IPS DF 4.7 (cell line): ENCODE measurements around the gene SSH3.

Experiments used
- DNase-seq: peaks from one replicate; pipeline ENCODE4 v3.0.0-alpha.2; 2013; ENCODE audit warnings: low spot score; ENCODE audit errors: extremely low read depth

SSH3 gene

DNA sequence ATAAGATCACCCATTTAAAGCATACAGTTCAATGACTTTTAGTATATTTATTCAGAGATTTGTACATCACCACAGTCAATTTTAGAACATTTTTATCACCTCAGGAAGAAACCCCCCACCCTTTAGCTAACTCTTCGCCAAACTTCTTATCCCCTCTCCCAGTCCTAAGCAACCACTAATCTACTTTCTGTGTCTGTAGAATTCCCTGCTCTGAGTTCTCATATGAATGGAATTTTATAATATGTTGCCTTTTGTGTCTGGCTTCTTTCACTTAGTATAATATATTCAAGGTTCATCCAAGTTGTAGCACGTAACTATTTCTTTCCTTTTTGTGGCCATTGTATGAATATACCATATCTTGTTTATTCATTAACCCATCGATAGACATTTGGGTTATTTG is 10.7 kb upstream of the SSH3 start:
- DNase-seq = no peak

DNA sequence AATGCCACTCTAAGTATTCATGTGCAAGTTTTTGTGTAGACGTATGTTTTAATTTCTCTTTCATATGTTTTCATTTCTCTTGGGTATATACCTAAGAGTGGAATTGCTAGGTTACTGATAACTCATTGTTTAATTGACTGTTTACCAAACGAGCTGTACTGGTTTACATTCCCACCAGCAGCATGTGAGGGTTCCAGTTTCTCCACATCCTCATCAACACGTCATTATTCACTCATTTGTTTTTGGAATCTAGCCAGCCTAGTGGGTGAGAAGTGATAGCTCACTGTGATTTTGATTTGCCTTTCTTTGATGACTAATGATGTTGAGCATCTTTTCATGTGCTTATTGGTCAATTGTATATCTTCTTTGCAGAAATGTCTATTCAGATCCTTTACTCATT is 10.2 kb upstream of the SSH3 start:
- no peak for DNase-seq

DNA sequence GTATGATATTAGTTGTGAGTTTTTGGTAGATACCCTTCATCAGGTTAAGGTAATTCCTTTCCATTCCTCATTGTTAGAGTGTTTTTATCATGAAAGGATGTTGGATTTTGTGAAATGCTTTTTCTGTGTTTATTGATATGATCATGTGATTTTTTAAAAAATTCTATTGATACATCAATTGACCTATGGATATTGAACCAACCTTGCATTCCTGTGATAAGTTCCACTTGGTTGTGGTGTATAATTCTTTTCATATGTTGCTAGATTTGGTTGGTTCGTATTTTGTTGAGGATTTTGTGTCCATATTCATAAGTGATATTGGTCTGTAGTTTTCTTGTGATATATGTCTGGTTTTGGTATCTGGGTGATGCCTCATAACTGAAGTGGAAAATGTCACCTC is 7.5 kb upstream of the SSH3 start:
- no peak for DNase-seq

DNA sequence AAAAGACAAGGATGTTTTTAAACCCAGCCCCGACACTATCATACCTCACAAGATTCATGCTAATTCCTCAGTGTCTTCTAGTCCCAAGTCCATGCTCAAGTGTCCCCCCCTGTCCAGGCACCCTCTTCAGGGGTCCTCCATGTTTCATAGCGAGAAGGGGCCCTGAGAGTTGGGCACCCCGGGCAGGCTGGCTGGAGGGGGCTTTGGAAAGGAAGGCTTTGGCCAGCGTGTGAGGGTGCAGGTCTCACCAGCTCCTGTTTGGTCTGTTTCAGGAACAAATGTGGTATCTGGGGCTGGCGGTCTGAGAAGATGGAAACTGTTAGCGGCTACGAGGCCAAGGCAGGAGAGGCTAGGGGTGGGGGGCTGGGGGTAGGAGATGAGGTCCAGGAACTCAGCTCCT is 4.5 kb upstream of the SSH3 start:
- DNase-seq = no peak

DNA sequence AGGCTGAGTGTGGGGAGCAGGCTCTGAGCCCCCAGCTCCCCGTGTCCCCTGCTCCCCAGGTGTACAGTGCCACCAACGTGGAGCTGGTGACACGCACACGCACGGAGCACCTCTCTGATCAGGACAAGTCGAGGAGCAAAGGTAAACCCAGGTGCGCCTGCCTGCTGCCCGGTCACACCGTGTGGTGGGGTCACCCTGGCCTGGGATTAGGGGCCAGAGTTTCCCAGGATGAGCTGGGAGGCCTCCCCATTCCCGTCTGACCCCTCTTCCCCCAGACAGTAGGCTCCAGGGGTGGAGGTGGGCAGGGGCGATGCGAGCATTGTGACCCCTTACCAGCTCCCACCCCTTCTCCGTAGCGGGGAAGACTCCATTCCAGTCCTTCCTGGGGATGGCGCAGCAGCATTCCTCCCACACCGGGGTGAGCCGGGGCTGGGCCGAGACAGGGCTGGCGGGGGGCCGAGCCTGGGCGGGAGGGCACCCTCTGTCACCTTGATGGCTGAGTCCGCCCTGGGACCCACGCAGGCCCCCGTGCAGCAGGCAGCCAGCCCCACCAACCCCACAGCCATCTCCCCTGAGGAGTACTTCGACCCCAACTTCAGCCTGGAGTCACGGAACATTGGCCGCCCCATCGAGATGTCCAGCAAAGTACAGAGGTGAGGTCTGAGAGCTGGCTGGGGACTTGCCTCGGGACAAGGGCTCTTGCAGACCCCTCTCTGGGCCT is 3.7 kb upstream of the SSH3 start:
- no peak for DNase-seq

DNA sequence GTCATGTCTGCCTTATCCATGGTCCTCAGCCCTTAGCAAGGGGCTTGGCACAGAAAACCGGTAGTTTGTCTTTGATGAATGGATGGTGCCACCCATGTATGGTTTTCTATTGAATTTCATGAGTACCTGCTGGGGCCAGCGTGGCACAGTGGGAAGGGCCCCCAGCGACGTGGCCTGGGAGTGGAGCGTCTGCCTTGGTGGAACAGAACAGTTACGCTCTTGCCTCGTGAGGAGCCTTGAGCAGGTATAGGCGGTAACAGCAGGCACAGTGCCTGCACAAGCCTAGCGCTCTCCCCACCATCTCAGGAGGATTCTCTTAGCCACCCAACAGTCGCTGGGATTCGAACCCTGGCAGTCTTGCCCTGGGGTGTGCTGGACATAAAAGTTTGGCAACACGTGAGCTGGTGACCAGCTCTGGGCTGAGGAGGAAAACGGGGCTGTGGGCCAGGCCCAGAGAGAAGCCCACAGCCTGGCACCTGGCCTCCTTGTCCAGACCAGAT is 3.0 kb upstream of the SSH3 start:
- DNase-seq = no peak

DNA sequence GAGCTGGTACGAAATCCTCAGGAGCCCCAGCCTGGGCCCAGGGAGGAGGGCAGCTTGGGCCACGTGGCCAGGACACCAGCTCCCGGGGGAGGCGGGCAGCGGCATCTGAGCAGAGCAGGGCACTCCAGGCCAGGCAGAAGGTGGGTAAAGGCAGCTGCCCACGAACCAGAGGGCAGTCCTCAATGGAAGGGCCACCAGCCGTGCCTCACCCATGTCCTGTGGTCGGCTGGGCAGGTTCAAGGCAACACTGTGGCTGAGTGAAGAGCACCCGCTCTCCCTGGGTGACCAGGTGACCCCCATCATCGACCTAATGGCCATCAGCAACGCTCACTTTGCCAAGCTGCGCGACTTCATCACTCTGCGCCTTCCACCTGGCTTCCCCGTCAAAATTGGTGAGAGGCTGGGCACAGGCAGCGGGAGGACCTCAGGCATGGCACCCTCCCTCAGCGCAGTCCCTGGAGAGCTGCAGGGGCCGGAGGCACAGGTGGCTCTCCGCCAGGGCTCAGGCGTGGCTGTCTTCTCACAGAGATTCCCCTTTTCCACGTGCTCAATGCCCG is 2.5 kb upstream of the SSH3 start:
- no peak for DNase-seq

DNA sequence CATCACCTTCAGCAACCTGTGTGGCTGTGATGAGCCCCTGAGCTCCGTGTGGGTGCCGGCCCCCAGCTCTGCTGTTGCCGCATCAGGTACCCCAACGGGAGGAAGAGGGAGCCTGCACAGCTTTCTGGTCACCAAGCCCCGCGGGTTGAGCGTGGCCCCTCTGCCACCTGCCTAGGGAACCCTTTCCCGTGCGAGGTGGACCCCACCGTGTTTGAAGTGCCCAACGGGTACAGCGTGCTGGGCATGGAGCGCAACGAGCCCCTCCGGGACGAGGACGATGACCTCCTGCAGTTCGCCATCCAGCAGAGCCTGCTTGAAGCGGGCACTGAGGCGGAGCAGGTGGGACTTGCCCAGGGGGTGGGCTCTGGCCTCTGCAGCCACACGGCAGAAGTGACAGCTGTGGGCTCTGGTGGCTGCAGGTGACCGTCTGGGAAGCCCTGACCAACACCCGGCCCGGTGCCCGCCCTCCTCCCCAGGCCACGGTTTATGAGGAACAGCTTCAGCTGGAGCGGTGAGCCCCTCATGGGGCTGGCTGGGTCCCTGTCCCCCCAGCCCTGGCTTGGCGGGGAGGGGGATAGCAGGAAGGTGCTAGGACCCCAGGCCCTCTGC is 1.9 kb upstream of the SSH3 start:
- DNase-seq = no peak

DNA sequence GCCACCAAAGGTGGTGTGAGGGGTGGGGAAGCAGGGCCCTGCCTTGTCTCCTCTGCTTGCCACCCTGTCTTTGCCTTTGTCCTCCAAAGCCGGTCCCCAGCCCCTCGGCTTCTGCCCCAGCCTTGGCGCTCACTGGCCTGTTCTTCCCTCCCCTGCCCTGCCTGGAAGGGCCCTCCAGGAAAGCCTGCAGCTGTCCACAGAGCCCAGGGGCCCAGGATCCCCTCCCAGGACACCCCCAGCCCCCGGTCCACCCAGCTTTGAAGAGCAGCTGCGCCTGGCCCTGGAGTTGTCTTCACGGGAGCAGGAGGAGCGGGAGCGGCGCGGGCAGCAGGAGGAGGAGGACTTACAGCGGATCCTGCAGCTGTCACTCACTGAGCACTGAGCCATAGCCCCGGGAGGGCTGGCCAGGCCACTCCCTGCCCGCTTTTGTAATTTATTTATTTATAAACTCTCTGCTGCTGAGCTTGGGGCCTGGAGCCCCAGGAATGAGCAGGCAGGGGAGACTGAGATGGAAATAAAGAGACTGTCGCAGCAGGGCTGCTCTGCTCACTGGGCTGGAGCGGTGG is 1.3 kb upstream of the SSH3 start:
- DNase-seq = no peak

DNA sequence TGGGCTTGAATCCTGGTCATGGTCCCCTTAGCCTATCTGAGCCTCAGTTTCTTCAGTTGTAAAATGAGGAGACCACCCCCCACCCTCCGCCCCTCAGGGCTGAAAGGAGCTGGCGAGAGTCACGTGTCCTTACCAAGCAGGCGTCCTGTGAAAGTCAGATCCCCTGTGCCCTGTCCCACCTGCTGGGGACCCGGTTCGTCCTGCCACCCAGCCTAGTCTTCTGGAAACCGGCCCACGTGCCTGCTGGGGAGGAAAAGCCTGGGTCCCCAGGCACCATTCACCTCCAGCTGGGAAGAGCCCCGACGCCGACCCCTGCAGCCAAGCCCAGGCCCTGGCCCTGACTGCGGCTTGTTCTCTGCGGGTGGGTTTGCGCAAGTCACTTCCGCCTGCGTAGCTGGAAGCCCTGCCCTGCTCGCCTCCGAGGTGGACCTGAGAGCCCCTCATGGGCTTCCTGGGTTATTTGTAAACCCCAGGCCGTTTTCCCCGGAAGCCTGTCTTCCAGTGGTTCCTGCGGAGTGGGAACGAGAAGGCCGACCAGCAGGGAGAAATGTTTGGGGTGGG is 679 bp upstream of the SSH3 start:
- no peak for DNase-seq

DNA sequence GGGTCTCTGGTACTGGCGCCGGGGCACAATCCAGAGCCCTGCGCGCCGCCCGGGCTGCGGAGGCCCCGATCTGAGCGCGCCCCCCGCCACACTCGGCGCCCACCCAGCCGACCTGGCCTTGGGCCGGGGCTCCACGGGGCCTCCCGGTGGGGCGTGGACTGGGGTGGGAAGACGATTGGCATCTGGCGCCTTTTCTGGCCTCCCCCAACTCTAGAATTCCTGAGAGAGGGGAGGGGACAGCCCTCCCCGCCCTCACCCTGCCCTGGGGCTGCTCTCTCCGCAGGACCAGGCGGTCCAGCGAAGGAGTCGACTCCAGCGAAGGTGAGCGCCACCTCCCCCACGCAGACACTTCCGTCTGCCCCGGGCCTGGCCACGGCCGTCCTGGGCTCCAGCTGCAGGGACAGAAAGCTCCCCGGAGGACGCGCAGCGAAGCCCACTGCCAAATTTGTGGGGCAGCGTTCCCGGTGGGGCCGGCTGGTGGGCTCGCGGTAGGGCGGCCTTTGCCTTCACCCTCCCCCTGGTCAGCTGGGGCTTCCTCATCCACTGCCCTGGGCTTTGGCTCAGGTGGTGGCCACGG is 593 bp downstream of the SSH3 start:
- no peak for DNase-seq

DNA sequence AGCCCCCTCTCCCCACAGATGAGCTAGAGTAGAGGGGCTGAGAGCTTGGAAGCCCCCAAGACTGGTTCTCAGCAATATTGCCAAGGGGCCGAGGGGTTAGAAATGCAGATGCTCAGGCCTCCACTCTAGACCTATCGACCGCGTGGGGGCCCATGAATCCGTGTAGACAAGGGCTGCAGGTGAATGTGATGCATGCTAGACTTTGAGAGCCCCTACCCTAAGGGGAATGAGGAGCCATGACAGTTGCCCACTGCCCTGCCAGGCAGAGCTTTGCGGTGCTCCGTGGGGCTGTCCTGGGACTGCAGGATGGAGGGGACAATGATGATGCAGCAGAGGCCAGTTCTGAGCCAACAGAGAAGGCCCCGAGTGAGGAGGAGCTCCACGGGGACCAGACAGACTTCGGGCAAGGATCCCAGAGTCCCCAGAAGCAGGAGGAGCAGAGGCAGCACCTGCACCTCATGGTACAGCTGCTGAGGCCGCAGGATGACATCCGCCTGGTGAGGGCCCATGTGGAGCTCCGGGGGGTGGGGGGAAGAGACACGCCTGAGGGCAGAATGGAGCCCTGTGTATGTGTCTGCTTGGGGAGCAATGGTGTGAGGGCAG is 1.3 kb downstream of the SSH3 start:
- DNase-seq = no peak

DNA sequence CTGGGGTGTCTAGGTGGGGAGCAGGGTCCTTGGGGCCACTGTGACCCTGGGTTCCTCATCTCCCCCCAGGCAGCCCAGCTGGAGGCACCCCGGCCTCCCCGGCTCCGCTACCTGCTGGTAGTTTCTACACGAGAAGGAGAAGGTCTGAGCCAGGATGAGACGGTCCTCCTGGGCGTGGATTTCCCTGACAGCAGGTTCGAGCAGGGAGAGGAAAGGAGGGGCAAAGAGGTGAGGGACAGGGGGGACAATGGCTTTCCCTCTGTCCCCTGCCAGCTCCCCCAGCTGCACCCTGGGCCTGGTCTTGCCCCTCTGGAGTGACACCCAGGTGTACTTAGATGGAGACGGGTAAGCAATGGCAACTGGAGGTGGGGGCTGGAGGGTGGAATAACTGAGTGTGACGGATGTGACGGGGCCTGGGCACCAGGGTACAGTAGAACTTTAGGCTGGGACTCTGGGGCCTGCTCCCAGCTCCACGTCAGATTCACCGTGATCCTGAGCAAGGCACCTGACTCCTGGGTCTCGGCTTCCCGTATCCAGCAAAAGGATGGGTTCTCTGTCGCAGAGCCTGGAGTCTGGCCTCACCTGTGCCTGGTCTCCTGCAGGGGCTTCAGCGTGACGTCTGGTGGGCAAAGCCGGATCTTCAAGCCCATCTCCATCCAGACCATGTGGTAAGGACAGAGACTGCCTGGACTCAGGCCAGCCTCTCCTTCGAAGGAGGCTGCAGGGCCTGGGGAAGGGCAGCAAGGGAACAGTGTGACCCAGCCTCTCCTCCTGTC is 3.6 kb downstream of the SSH3 start:
- DNase-seq = no peak

DNA sequence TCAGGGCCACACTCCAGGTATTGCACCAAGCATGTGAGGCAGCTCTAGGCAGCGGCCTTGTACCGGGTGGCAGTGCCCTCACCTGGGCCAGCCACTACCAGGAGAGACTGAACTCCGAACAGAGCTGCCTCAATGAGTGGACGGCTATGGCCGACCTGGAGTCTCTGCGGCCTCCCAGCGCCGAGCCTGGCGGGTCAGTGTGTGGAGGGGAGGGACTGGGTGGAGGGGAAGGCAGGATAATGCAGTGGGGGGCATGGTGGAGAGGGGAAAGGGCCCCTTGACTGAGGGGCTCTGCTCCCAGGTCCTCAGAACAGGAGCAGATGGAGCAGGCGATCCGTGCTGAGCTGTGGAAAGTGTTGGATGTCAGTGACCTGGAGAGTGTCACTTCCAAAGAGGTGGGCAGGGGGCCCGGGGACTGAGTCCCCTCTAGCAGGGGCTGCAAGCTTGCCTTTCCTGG is 4.2 kb downstream of the SSH3 start:
- DNase-seq = no peak

DNA sequence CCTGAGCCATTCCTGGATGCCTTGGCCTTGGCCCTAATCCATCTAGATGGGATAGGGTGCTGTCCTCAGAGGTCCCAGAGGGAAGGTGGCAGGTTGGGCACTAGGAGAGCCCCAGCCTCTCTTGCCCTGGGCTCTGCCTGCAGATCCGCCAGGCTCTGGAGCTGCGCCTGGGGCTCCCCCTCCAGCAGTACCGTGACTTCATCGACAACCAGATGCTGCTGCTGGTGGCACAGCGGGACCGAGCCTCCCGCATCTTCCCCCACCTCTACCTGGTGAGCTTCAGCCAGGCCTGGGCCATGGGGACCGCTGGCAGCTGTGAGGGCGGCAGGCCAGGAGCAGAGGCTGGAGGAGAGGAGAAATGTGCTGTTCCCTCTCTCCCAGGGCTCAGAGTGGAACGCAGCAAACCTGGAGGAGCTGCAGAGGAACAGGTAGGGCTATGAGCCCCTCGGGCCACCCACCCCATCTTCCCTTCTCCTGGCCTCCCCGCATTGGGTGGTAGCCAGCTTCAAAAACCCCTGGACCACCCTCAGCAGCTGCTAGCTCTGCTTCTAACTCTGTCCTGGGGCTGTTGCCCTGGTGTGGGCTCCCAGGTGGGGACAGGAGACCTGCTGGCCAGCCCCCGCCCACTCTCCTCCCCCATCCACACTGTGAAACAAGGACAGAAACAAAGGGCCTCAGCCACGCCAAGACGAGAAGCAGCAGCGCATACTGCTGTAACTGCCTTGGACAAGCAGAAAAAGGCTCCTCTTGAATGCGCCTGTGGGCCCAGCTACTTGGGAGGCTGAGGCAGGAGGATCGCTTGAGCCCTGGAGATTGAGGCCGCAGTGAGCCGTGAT is 4.9 kb downstream of the SSH3 start:
- DNase-seq = no peak

DNA sequence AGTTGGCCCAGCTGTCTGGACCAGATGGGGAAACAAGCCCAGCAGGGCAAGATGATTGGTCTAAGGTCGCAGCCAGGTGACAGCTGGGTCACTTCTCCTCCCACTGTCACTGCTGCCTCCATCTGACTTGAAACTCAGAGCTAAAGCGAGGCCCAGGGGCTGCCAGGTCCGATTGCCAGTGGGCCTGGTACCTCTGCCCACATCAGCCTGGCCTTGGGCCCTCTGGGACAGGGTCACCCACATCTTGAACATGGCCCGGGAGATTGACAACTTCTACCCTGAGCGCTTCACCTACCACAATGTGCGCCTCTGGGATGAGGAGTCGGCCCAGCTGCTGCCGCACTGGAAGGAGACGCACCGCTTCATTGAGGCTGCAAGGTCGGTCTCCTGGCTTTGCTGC is 5.8 kb downstream of the SSH3 start:
- no peak for DNase-seq

DNA sequence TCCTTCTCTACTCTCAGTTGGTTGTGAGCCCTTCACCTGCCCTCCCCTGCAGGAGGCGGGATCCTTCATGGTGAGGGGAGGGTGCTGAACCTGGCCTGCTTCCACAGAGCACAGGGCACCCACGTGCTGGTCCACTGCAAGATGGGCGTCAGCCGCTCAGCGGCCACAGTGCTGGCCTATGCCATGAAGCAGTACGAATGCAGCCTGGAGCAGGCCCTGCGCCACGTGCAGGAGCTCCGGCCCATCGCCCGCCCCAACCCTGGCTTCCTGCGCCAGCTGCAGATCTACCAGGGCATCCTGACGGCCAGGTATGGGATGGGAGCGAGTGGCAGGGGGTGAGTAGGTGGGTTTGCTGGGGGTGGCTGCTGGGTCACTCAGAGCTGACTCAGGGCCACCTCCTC is 6.3 kb downstream of the SSH3 start:
- DNase-seq = no peak

DNA sequence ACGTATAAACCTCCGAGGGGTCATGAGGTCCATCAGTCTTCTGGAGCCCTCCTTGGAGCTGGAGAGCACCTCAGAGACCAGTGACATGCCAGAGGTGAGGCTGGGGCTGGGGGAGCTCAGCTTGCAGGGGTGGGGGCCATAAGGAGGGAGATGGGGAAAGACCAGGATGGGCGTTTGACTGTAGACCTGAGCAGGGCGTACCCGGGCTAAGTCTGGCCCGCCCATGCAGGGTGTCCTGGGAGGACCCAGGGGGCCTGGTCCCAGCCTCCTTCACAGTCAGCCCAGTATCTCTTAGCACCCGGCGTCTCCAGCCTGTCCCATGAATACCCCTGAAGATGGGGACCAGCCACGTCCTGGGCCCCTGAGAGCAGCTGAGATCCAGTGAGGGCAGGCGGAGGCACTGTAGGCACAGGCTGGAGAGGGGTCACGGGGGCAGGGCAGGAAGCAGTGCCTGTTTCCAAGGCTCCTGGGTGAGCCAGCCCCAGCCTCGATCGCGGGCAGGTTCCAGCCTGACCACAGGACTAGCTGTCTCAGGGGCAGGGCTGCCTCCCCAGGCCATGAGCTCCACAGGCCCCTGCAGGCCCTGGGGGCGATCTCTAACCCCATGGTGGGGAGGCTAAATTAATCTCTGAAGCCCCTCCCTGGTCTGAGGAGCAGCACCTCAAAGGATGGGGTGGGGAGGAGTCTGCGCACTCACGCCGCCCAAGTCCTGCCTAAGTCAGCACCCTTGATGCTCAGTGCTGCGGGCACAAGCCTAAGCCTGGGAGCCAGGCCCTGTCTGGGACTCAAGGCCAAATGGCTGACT is 7.1 kb downstream of the SSH3 start:
- DNase-seq = no peak

DNA sequence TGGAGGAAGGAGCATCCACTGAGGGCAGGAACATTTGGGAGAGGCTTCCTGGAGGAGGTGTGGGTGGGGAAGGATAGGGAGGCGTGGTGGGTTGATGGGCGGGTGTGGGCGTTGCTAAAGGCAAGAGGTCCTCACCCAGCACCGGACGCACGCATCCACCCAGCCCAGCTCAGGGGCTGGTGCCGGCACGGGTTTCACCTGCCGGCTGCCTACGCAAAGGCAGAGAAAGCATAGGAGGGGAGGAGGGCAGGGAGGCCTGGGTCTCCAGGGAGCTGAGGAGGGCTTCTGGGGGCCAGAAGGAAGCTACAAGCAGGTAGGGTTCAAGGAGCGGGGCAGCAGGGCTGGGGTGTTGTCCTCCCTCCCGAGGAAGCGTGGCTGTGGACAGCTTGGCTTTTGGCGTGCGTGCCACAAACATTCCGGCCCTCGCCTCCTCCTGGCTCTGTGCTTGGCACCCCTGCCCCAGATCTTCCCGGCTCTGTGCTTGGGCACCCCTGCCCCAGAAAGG is 7.8 kb downstream of the SSH3 start:
- DNase-seq = no peak
